WERI-Rb-1 (cell line): ENCODE results near the gene LITAFD.

Experiments used
- DNase-seq: peaks from one replicate; pipeline ENCODE4 v3.0.0-alpha.2; 2020
- H3K27ac ChIP-seq: fragments of 250-450 bp; sonication (Bioruptor Pico); 2 replicates; pipeline ENCODE4 v1.5.1; 2020; ENCODE audit warnings: mild to moderate bottlenecking, moderate library complexity
- H3K27me3 ChIP-seq: fragments of 250-450 bp; sonication (Bioruptor Pico); 2 replicates; pipeline ENCODE4 v1.5.1; 2021; ENCODE audit warnings: mild to moderate bottlenecking, low read depth, moderate library complexity; ENCODE audit not compliant: insufficient read depth, severe bottlenecking
- H3K36me3 ChIP-seq: fragments of 250-450 bp; sonication (Bioruptor Pico); 2 replicates; pipeline ENCODE4 v1.5.1; 2020; ENCODE audit warnings: mild to moderate bottlenecking, moderate library complexity
- H3K4me3 ChIP-seq: 2 replicates; pipeline ENCODE4 v1.5.1; 2011; ENCODE audit warnings: low read depth, mild to moderate bottlenecking, control low read depth, low read length
- H3K9me3 ChIP-seq: fragments of 250-450 bp; sonication (Bioruptor Pico); 2 replicates; pipeline ENCODE4 v1.5.1; 2021; ENCODE audit warnings: mild to moderate bottlenecking, moderate library complexity; ENCODE audit not compliant: severe bottlenecking
- TF ChIP-seq, protein P1 (sequence below): IDR thresholded peaks from 2 replicates; pipeline ENCODE4 v1.5.1; 2011; ENCODE audit warnings: low read depth, mild to moderate bottlenecking, control low read depth, inconsistent platforms, low read length

LITAFD gene

DNA sequence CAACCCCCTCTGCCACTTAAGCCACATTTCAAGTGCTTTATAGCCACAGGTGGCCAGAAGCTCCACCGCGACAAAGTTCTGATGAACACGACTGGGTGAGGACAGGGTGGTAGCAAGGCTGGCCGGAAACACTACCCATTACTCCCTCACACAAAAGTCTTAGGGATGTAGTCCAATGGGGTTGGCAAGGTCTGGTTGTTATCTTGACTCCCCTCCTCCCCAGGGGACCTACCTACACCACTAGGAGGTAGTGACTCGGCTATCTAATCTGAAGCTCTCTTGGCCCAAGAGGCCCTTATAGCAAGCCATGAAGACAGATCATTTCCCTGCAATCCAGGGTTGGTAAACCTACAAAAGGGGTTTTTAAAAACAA lies 8.4 kb downstream of the LITAFD start:
- H3K27ac ChIP-seq = no peak overlapping the region
- peaks cover 49% of the 10 kb centered on the region for H3K36me3 ChIP-seq
- DNase-seq = no peak
- no peaks in the 10 kb centered on the region for H3K27me3 ChIP-seq
- H3K9me3 ChIP-seq = no peaks in the 10 kb centered on the region
- TF ChIP-seq, protein P1, sequence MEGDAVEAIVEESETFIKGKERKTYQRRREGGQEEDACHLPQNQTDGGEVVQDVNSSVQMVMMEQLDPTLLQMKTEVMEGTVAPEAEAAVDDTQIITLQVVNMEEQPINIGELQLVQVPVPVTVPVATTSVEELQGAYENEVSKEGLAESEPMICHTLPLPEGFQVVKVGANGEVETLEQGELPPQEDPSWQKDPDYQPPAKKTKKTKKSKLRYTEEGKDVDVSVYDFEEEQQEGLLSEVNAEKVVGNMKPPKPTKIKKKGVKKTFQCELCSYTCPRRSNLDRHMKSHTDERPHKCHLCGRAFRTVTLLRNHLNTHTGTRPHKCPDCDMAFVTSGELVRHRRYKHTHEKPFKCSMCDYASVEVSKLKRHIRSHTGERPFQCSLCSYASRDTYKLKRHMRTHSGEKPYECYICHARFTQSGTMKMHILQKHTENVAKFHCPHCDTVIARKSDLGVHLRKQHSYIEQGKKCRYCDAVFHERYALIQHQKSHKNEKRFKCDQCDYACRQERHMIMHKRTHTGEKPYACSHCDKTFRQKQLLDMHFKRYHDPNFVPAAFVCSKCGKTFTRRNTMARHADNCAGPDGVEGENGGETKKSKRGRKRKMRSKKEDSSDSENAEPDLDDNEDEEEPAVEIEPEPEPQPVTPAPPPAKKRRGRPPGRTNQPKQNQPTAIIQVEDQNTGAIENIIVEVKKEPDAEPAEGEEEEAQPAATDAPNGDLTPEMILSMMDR = no peak
- no peak overlapping the region for H3K4me3 ChIP-seq

DNA sequence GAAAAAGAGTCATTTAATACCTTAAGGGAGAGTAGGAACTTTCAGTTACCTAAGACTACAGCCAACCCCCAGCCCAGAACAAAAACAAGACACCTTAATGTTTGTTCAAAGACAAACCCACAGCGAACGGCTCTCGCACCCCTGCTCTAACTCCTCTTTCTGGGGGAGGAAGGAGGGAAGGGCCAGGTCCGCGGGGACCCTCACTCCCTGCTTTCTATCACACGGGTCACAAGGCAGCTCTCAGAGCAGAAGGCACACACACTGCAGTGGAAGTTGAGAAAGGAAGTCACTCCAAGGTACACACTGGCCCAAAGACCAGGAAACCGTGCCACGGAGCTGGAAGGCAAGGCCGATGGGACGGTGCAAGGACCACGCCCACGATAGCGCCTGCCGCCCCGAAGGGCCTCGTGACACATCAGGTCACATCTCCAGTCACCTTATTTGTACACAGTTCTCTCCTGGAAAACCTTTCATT lies 10.0 kb downstream of the LITAFD start:
- Histone ChIP-seq H3K9me3 (no peaks in the 10 kb centered on the region), H3K4me3 (no peak overlapping the region), H3K27ac (no peak overlapping the region), H3K27me3 (no peaks in the 10 kb centered on the region), H3K36me3 (peaks cover 65% of the 10 kb centered on the region)
- TF ChIP-seq, protein P1 = no peak
- DNase-seq = no peak

DNA sequence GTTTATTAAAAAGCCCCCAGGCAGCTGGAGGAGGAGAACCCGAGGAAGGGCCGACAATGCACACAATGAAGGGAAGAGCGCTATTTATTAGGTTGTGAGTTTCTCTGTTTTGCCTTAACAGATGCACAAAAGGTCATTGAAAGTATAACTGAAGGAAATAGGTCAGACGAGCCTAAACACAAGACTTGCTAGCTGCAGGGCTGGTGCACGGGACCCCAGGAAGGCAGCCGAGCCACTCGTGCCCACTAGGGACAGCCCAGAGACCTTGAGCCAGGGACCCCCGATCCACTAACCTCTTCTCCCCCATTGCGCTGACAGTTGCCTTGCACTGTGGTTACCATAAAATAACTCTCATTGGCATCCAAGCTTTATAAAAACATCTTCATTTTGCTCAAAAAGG lies 11.3 kb downstream of the LITAFD start:
- no peak overlapping the region for H3K4me3 ChIP-seq
- peaks cover 72% of the 10 kb centered on the region for H3K36me3 ChIP-seq
- no peak overlapping the region for H3K27ac ChIP-seq
- DNase-seq = no peak
- TF ChIP-seq, protein P1 = no peak
- no peaks in the 10 kb centered on the region for H3K9me3 ChIP-seq
- H3K27me3 ChIP-seq = no peaks in the 10 kb centered on the region

DNA sequence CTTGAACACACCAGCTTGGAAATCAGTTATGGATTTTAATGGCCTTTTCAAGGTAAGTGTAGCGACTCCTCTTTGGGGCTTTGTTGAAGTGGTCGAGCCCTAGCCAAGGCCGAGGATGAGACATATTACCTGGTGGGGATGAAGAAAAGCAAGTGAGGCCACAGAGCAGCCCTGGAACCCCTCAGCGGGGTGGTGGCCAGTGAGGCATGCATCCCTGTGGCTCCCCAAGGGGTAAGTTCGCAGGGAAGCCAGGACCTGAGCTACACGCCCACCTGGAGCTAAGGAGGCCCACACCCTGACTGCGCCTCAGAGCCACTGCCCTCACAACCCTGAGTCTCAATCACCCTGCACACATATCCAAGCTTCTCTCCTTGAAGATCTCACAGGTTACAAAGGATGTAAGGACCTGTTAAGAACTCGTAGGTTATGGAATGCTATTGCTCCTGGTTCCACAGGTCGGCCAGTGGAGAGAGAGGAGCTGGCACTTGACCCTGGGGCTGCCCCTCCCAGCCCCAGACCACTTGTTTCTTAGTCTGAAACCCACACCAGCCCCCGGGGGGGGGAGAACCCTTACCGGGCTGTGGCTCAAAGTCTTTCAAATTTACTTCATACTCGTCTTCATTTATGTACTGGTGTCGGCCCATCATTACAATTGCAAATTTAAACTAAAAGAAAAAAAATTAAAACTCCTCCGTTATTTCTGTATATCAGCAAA lies 12.0 kb downstream of the LITAFD start:
- Histone ChIP-seq H3K9me3 (no peaks in the 10 kb centered on the region), H3K4me3 (no peak overlapping the region), H3K36me3 (peaks cover 79% of the 10 kb centered on the region), H3K27me3 (no peaks in the 10 kb centered on the region), H3K27ac (no peak overlapping the region)
- DNase-seq = no peak
- TF ChIP-seq, protein P1 = no peak

DNA sequence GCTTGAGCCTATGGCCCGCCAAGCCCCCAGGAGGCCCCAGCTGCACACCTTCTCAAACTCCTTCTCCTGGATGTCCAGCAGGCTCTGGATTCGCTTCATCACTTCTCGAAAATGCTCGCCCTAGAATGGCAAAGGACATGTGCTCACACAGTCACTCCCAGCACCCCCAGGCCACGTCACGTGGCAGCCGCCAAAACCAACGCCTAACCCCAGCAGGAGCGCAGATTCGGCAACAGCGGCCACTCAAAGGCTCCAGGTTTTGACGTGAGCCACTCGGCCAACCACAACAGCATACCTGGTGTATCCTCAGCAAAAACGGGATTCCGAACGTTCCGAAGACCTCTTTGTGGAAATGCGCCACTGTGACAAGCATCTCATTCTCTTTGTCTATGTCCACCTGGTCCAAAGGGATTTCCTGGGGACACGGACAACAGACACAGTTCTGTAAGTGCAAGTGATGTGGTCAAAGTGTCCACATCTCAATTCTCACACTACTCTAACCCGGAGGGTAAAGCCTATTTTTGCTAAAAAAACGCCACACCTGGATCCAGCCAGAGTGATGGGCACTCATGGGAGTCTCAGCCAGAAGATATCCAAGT lies 12.7 kb downstream of the LITAFD start:
- Histone ChIP-seq H3K27me3 (no peaks in the 10 kb centered on the region), H3K9me3 (no peaks in the 10 kb centered on the region), H3K36me3 (peaks cover 86% of the 10 kb centered on the region), H3K4me3 (no peak overlapping the region), H3K27ac (no peak overlapping the region)
- TF ChIP-seq, protein P1 = no peak
- DNase-seq = no peak
